Superior temporal gyrus (tissue), 1 donor: ENCODE data around the gene HEXIM1.
A peak's percentile ranks its signal among the peaks of the same experiment; 100 is the strongest.
"Not testable (repeated sequence)": the region's sequence is repeated elsewhere in the genome, so short reads cannot be mapped to it uniquely, and the experiment has no call there.

Source experiments
- DNase-seq: peaks from one replicate; pipeline ENCODE4 v3.0.0-alpha.2; 2016; ENCODE audit errors: extremely low spot score

The HEXIM1 gene

GRCh38 chr17:45113424-45113754 is 34.9 kb upstream of the HEXIM1 start:
- DNase-seq = no peak

- DNase-seq = no peak
Measured at GRCh38 chr17:45114117-45114932, 34.0 kb upstream of the HEXIM1 start.

GRCh38 chr17:45115015-45115625 is 33.2 kb upstream of the HEXIM1 start:
- DNase-seq = no peak

- peak; percentile 30 for DNase-seq
Measured at GRCh38 chr17:45115871-45116270, 32.4 kb upstream of the HEXIM1 start.

GRCh38 chr17:45116434-45117016 is 31.8 kb upstream of the HEXIM1 start:
- DNase-seq = no peak

- no peak for DNase-seq
Measured at GRCh38 chr17:45117334-45117733, 30.9 kb upstream of the HEXIM1 start.

GRCh38 chr17:45117848-45118646 is 30.2 kb upstream of the HEXIM1 start:
- DNase-seq = no peak

GRCh38 chr17:45118691-45119090 is 29.6 kb upstream of the HEXIM1 start:
- DNase-seq = no peak

- DNase-seq = no peak
Measured at GRCh38 chr17:45119964-45120363, 28.3 kb upstream of the HEXIM1 start.

- DNase-seq = no peak
Measured at GRCh38 chr17:45120558-45120957, 27.7 kb upstream of the HEXIM1 start.

GRCh38 chr17:45121055-45121454 is 27.2 kb upstream of the HEXIM1 start:
- no peak for DNase-seq

GRCh38 chr17:45123076-45123770 is 25.1 kb upstream of the HEXIM1 start:
- DNase-seq = no peak

- no peak for DNase-seq
Measured at GRCh38 chr17:45123930-45124796, 24.1 kb upstream of the HEXIM1 start.

- DNase-seq = not testable (repeated sequence)
Measured at GRCh38 chr17:45124797-45125122, 23.5 kb upstream of the HEXIM1 start.

GRCh38 chr17:45125509-45125908 is 22.8 kb upstream of the HEXIM1 start:
- DNase-seq = no peak

- DNase-seq = no peak
Measured at GRCh38 chr17:45127207-45127547, 21.1 kb upstream of the HEXIM1 start.

- no peak for DNase-seq
Measured at GRCh38 chr17:45127548-45128300, 20.6 kb upstream of the HEXIM1 start.

GRCh38 chr17:45128331-45128730 is 19.9 kb upstream of the HEXIM1 start:
- DNase-seq = no peak

GRCh38 chr17:45128989-45129388 is 19.3 kb upstream of the HEXIM1 start:
- DNase-seq = no peak

GRCh38 chr17:45129426-45129939 is 18.8 kb upstream of the HEXIM1 start:
- no peak for DNase-seq
